HG02623 (cell line): ENCODE data around the gene C17orf50.
"Not testable (repeated sequence)": the region's sequence is repeated elsewhere in the genome, so short reads cannot be mapped to it uniquely, and the experiment has no call there.

Experiments
- ATAC-seq: cut with Tn5 transposase; IDR thresholded peaks from one replicate; pipeline ENCODE4 v1.9.1; 2021; ENCODE audit warnings: moderate library complexity; ENCODE audit not compliant: unreplicated experiment

The C17orf50 gene

GRCh38 chr17:35751541-35751940, 9.1 kb upstream of the C17orf50 start:
- ATAC-seq = not testable (repeated sequence)

DNA sequence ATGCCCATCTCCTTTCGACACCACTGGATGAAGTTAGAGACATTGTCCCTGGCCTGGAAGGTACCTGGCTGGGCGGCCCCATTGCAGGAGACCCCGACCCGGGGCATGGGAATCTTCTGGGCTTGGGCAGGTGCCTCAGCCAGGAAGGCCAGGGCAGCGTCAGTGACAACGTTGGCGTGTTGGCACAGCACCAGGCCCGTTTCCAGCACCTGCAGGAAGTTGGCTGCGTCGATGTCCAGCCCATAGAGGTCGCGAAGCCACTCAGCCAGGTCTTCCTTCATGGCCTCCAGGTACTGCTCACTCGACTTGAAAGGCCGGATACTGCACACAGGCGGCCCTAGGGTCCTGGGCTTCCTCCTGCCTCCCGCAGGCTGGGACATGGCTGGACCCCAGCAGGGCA, 8.2 kb upstream of the C17orf50 start:
- ATAC-seq = no peak

GRCh38 chr17:35752945-35753764, 7.5 kb upstream of the C17orf50 start, which contains the start of gene GAS2L2:
GAS2L2 (minus strand) TSS chr17:35753239; CDS start chr17:35752850, 389 bp downstream.
- ATAC-seq = no peak

DNA sequence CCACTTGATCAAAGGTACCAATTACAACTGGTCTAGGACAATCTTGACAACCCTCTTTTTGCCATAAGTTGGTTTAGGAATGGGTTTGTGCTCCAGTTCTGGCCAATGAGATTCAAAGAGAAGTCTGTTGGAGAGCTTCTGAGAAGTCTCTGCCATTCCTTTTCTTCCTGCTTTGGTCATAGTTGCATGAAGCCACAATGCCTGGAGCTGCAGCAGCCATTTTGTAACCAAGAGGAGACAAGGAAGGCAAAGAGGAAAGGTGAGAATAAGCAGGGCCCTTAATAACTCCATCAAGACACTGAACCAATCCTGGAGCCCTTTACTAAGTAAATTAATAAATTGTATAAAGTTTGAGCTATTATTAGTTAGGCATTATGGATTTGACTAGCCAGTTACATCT, 3.4 kb upstream of the C17orf50 start:
- ATAC-seq = no peak

GRCh38 chr17:35761601-35762000, 914 bp downstream of the C17orf50 start:
- no peak for ATAC-seq

GRCh38 chr17:35763767-35764122, 3.1 kb downstream of the C17orf50 start:
- ATAC-seq = no peak

DNA sequence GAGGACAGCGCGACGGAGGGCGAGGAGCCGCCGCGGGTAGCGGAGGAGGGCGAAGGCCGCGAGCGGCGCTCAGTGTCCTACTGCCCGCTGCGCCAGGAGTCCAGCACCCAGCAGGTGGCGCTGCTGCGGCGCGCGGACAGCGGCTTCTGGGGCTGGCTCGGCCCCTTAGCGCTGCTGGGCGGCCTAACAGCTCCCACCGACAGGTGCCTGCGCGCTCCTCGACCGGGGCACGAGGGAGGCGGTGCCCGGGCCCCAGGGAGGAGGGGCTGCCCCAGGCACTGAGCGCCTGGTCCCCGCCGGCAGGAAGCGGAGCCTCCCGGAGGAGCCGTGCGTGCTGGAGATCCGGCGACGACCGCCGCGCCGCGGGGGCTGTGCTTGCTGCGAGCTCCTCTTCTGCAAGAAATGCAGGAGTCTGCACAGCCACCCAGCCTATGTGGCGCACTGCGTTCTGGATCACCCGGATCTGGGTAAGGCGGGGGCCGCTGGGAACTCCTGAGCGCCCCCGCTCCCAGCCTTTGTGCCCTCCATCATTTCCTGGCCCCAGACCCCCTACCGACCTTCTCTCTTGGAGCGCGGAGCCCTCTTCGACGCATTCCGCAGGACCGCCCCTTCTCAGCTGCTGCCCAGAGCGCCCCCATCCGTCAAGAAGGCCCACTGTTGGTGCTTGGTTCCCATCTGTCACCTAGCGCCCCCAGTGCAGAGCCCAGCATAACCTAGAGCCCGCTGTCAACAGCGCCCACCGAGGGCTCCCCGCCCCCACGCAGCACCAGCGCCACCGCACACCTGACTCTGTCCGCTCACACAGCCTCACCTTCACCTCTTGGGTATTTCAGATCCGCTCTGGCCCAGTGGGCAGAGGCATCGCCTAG, 3.7 kb downstream of the C17orf50 start:
- ATAC-seq = peak; percentile 90

DNA sequence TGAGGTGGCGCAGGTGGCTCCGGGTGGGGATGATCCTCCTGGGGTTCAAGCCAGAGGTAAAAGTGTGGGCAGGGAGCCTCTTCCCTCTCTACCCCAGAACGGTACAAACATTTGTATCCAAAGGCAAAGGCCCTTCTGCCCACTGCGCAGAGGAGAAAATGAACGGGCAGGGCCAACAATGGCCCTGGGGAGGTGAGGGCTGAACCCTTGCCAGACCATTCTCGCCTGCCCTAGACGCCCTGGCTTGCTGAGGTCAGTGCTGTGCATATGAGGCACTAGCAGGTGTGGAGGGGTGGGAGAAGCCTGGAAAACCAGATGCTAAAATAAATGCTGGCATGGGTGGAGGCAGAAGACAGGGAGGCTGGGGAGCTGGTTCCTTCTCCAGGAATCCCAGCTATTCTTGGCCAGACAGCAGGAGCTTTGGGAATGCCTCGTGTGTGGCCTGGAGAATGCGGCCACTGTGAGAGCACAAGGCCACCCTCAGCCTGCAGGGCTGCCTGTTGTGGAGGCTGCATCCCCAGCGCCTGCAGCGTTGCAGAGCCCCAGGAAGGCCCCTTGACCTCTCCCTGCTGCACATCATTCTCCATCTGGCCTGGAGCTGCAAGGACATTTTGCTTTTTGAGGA, 4.5 kb downstream of the C17orf50 start:
- ATAC-seq = no peak

DNA sequence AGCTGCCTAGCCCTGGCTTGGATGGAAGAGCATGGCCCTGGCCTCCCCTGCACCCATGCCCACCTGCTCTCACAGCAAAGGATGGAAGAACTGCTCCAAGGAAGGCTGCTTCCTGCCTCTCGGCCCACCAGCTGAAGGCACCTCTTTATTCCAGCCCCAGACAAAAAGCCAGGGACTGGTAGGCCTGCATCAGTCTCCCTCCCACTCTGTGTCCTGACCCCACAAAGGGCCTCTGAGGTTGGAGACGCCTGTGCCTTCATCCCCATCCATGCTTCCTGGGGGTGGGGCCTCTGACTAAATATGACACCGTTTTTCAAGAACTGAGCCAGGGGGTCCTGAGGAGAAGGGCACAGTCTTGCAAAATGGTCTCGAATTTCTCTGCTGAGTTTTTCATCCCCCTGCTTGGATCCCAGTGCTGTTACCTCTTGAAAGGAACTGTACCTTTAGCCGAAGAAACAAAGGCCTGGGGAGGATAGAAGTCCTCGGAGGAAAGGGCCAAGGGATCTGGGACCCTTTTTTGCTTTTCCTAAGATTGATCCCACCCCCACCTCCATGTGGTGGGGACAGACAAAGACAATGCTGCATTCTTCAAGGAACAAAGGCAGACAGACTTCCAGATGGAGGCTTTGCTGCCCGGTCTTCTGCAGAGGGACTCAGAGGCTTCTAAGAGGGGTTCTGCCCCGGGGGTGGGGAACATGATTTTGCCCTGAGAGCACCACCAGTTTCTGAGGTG, 5.2 kb downstream of the C17orf50 start:
- ATAC-seq = no peak

- no peak for ATAC-seq
Observed at GRCh38 chr17:35766489-35766877, 5.8 kb downstream of the C17orf50 start.

- no peak for ATAC-seq
Observed at GRCh38 chr17:35766903-35767510, 6.3 kb downstream of the C17orf50 start.

DNA sequence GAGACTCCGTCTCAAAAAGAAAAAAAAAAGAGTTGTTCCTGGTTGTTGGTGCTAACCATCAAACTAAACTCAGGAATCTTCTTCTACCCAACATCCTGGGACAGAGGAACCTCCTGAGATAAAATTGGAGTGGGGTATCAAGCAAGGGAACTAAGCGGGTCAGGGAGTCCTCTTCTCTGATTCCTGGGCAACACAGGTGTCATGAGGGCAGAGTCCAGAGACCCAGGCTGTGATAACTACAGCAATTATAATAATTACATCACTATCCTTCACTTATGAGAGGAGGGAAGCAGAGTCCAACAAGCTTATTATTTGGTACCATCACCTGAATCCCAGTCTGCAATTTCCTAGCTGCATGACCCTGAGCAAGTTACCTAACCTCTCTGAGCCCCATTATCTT, 8.1 kb downstream of the C17orf50 start:
- no peak for ATAC-seq

- ATAC-seq = no peak
Observed at GRCh38 chr17:35769895-35770486, 9.3 kb downstream of the C17orf50 start.

GRCh38 chr17:35773129-35773528, 12.4 kb downstream of the C17orf50 start:
- no peak for ATAC-seq

- ATAC-seq = no peak
Observed at GRCh38 chr17:35773679-35774425, 13.2 kb downstream of the C17orf50 start.

- no peak for ATAC-seq
Observed at GRCh38 chr17:35774499-35774898, 13.8 kb downstream of the C17orf50 start.

DNA sequence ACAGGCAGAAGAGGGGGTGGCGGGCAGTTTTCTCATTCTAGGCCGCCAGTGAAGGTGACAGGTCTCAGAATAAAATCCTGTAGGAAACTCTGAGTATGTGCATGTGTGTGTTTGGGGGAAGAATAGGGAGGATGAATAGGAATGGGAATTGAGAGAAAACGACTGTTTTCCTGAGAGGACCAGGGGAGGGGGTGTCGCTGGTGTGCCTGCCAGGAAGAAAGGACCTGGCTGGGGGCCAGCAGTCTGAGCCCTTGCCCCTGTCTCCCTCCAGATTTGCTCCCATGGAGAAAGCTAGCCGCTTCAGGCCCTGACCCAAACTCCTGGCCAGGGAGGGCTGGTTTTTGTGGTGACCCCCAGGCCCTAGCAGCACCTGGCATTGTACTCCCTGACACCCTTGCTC, 14.4 kb downstream of the C17orf50 start:
- no peak for ATAC-seq

- ATAC-seq = no peak
Observed at GRCh38 chr17:35775583-35775982, 14.9 kb downstream of the C17orf50 start.

GRCh38 chr17:35778641-35779196, 18.0 kb downstream of the C17orf50 start:
- no peak for ATAC-seq
